GM19467 (cell line): Measurements from ENCODE around the gene MYBPH.

Experiments
- ATAC-seq: cut with Tn5 transposase; IDR thresholded peaks from one replicate; pipeline ENCODE4 v1.9.1; 2021; ENCODE audit warnings: mild to moderate bottlenecking, moderate library complexity; ENCODE audit not compliant: unreplicated experiment

Gene MYBPH

DNA sequence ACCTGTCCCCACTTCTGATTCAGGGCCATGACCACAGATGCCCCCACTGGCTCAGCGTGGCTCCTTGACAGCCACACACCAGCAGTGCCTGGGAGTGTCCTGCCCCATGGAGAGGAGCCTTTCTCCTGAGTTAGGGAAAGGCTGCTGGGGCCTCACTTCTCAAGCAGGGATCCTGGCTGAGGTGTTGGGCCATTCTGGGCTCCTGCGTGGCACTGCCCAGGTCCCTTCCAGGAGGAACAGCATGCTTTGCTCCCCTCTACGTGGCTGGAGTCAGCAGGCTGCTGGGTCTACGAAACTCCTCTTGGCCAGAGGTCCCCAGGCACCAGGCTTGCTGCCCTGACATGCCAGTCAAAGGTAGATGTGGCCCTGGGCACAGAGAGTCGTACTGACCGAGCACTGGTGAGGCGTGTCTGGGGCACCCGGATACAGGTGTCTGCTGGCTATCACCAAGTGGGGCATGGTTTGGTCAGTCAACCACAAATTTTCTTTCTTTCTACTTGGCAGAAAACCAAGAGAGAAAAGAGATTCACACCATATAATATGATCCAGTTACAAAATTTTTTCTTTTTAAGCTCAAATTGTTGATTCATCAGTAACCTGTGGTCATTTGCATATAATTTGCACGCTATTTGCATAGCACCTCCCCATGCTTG, 44.0 kb downstream of the MYBPH start:
- ATAC-seq: no peak

- no peak for ATAC-seq
Measured at GRCh38 chr1:203130358-203130985, 45.2 kb downstream of the MYBPH start.

DNA sequence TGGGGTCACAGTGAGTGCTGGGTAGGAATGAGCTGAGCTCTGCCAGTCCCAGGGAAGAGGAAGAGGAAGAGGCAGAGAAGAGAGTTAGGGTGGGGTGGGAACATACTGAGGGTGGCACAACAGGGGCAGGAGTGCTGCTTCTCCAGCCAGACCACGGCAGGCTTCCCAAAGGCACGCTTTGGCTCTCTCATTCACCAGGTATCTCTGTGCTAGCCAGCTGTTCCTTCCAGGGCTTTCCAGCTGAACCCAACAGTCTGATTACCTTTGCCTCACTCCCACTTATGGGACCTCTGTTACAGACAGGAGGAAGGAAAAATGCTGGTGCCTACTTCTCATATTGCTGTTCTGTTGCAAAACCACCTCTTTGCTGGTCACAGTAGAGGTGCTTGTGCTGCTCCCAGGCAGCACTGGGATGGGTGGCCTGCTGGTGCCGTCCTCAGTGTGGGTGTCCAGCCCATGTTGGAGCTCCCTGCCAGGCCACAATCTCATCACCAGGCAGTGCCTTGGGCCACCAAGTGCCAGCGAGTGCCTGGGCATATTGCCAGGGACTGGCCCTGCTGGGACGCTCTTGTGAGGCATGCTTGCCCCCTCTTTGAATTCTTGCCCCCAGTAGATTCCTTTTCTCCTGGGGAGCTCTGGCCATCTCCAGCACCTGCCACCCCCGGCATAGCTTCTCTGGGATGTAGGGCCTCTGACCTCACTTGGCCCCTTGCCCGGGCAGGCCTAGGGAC, 46.0 kb downstream of the MYBPH start:
- no peak for ATAC-seq

- no peak for ATAC-seq
Measured at GRCh38 chr1:203128716-203129500, 46.7 kb downstream of the MYBPH start.

DNA sequence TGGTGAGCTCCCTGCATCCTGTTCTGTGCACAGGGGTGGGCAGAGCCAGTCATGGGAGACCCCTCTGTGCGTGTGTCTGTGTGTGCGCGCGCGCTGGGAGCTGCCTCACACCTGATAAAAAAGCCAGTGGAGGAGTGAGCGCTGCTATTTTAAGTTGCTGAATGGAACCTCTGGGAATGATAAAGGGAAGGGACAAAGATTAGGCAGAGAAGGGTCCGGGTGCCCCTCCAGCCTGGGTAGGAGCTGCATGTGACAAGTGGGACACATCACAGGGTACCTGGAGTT, 47.3 kb downstream of the MYBPH start:
- no peak for ATAC-seq

DNA sequence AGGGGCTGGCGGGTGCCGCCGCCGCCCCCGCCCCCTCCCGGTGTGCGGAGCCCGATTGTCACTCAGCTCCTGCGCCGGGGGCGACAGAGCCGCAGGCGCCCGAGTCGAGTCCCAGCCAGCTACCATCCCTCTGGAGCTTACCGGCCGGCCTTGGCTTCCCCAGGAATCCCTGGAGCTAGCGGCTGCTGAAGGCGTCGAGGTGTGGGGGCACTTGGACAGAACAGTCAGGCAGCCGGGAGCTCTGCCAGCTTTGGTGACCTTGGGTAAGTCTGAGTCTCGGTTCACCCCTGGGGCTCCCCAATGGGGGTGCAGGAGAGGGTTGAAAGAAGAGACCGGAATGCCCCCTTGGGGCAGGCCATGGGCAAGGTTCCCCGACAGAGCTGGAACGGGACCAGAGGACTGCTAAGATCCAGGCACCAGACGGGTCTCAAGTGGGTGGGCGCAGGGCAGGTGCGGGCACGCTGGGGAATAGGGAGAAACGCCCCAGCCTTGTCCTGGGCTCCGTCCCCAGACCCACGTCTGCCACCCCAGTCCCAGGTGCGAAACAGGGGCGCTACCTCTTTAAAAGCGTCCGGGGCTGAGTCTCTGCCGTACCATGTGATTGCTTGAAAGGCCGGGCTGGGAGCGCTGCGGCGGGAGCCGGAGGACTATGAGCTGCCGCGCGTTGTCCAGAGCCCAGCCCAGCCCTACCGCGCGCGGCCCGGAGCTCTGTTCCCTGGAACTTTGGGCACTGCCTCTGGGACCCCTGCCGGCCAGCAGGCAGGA, 47.8 kb downstream of the MYBPH start, which contains the start of gene ADORA1:
Gene ADORA1, plus strand, starts transcription at position 61 of the 765 bp plus-strand sequence. CDS start 1,116 bp downstream, outside the sequence.
- ATAC-seq: no peak

DNA sequence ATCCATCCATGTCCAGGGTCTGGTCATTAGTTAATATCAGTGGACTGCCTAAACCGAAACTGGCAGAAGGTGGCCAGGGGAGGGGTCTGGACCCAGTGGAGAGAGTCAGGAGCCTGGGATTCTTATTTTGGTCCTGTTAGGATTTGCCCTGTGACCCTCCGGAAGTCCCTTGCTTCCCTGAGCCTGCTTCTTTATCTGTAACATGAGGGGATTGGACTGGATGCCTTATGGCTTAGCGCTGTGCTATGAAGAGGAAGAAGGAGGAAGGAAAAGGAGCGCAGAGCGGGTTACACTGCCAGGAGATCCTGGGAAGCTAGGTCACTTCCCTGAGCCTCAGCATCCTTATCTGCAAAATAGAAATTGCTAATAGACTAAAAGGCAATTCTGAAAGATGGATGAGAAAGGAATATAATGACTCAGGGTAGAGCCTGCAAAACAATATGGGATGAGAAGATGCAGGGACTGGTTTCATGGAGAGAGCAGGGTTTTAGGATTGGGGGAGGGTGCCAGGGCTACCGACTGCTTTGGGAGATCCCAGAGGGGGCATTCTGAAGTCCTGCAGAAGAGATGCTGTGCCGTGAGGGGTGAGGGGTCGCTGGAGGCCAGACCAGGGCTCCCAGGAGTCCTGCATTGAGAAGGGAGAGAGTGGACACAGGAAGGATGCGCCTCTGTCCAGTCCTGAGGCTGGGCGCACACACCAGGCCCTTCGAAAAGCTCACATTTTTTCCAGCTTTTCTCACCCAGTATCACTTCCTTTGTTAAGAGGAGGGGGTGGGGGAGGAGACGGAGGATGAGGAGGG, 48.6 kb downstream of the MYBPH start:
- no peak for ATAC-seq

GRCh38 chr1:203126151-203126865, 49.3 kb downstream of the MYBPH start:
- no peak for ATAC-seq

DNA sequence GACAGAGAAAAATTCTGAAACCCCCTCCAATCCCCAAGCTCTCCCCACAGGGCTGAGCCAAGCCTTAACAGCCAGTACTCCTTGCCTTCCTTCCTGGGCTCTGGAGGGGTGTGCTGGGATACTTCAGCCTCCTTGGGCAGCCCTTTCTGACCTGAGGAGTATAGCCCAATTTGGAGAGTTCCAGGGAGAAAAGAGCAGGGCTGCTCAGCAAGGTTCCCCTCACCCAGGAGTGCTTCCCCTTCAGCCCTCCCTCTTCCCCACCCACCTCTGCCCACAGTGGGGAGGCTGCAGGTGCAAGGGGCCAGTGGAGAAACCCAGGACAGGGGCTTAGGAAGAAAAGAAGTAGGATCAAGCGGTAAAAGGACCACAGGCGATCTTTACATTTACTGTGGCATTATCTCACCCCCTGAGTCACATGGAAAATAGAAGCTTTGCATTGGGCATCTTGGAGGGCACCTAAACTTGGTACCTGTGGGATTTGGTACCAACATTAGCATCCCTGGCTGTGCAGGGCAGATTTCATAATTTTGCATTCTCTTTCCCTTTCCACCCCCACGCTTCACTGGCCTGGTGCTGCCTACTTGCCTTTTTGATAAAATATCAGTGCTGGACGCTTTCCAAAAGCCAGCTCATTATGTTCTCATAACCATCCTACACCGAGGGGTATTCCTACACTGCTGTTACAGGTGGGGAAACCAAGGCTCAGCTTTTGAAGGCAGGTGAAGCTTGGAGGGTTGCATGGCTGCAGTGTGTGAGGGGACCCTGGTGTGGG, 50.9 kb downstream of the MYBPH start:
- no peak for ATAC-seq

GRCh38 chr1:203124011-203124410, 51.6 kb downstream of the MYBPH start:
- ATAC-seq: no peak

DNA sequence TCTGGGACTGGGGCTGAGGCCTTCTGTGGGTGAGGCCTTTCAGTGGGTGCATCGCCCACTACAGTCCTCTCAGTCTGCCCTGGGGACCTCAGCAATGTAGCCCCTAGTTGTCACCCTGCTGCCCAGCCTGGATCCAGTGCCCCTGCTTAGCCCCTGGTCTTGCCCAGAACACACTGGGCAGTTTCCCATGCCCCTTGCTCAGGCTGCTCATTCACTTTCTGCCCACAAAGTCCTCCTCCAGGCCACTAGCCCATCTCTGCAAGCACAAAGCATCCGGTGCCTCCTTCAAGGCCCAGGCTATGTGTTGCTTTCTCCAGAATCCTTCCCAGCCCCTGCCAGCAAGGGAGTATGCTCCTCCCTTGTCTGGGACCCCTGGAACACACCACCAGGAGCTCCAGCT, 53.5 kb downstream of the MYBPH start:
- ATAC-seq: no peak

DNA sequence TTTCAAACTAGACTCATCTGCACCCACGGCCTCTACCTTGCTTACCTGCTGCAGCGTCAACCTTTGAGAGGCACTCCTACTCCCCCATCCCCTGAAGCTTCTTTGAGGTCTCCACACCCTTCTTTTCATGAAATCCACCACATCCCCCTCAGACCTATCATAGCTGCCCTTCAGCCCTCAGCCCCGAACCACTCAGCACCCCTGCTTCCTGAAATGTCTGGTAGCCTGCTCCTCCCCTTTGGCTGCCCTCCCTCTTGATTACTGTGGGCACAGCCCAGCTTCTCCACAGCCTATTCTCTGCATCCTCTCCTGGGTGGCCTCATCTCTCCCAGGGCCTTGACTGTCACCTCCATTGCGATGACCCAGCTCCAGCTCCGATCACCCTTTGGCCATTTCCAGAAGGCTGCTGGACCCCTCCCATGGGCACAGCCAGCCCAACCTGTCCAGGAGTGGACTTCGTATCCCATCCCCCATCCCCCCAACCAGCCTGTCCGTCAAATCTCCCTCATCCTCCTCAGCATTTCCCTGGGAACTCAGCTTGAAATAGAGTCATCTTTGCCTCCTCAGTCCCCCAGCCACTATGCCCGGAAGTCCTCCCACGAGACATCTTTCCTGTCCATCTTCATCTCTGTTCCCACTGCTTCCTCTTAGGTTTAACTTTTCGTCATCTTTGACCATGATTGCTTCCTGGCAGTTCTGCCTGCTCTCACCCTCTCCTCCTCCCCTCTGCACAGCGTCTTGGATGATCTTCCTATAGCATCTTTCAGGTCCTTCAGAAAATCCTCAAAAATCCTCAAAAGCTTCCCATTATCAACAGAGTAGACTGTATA, 54.2 kb downstream of the MYBPH start:
- no peak for ATAC-seq

DNA sequence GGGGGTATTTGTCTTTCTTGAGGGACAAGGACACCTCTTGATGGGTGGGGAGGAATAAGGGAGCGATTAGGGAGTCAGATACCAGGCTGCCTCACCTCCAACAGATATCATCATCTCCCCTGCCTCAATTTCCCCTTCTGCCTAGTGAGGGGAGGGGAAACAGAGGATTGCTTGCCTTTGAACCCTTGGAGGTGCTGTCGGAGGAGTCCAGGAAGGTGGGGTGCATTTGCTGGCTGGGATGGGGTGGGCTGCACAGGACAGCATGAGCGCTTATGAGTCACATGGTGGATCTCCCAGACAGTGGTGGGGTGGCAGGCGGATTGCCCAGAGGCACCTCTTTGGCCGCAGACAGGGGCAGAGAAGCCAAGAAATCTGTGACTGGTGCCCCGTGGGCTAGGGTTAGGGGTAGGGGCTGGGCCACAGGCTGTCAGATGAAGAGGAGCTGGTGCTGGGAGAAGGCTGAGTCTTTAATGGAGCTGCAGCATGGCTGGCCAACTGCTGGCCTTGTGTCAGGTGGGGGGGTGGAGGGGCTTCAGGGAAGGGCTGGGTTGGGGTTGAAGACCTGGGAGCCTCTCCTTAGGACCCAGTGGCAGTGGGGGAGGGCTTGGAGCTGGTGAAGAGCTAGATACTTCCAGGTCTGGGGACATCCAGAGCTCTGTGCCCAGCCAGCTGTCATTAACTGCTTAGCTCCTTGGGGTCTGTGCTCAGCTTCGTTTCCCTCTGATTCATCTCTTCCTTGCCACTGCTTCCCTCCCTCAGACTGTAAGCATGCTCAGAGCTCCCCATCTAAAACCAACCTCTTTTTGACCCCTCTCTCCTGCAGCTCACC, 55.1 kb downstream of the MYBPH start:
- ATAC-seq: no peak
